WTC11 (cell line): ENCODE data around the gene SAT1.

Experiments used
- MAX ChIP-seq: sonication (generic); formaldehyde crosslinking; IDR thresholded peaks from 2 replicates; pipeline ENCODE4 v1.8.0; 2022; ENCODE audit warnings: mild to moderate bottlenecking, missing genetic modification reagents
- NR3C1 ChIP-seq: sonication (generic); formaldehyde crosslinking; conservative IDR thresholded peaks from 2 replicates; pipeline ENCODE4 v1.8.1; 2023; ENCODE audit warnings: low read depth, mild to moderate bottlenecking, missing genetic modification reagents
- TF ChIP-seq, protein P1 (sequence below): fragments of 200-600 bp; IDR thresholded peaks from 2 replicates; pipeline ENCODE4 v1.8.0; 2022; ENCODE audit warnings: antibody characterized with exemption

GRCh38 chrX:23803931-23804381 is 21.0 kb downstream of the SAT1 start:
- TF ChIP-seq, protein P1, sequence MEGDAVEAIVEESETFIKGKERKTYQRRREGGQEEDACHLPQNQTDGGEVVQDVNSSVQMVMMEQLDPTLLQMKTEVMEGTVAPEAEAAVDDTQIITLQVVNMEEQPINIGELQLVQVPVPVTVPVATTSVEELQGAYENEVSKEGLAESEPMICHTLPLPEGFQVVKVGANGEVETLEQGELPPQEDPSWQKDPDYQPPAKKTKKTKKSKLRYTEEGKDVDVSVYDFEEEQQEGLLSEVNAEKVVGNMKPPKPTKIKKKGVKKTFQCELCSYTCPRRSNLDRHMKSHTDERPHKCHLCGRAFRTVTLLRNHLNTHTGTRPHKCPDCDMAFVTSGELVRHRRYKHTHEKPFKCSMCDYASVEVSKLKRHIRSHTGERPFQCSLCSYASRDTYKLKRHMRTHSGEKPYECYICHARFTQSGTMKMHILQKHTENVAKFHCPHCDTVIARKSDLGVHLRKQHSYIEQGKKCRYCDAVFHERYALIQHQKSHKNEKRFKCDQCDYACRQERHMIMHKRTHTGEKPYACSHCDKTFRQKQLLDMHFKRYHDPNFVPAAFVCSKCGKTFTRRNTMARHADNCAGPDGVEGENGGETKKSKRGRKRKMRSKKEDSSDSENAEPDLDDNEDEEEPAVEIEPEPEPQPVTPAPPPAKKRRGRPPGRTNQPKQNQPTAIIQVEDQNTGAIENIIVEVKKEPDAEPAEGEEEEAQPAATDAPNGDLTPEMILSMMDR: no peak
- TF ChIP-seq MAX (CRISPR knock-in tag) (no peak), NR3C1 (CRISPR knock-in tag) (no peak)
